Measurements from ENCODE around the gene SEMA3C. TPM values are rescaled to one million over a fixed set of nuclear protein-coding genes. Genes with fewer than 3 reads are reported as not detected.

Gene SEMA3C
- total and polyA plus RNA-seq, 2 donors (not counting 3 experiments of a cell fraction or from before 2014, with no cell fraction given), result 0.01 to 0.09 TPM

- Histone ChIP-seq H3K27me3 (ENCODE audit: control insufficient read depth in 2 of 2, insufficient read depth in 2 of 2, low read length in 2 of 2) (no peaks in the 10 kb centered on the region), H3K9me3 (replicated peaks; ENCODE audit: control insufficient read depth, insufficient read depth, low read length) (no peaks in the 10 kb centered on the region), H3K36me3 (ENCODE audit: control insufficient read depth in 2 of 2, extremely low read depth in 1 of 2, insufficient read depth in 2 of 2, low read length in 2 of 2) (no peaks in the 10 kb centered on the region), H3K9me1 (replicated peaks; ENCODE audit: control insufficient read depth, extremely low read depth, insufficient read depth, low read length) (no peaks in the 10 kb centered on the region), H3K27ac (ENCODE audit: insufficient read depth, low read depth, low read length) (no peak overlapping the region), H3K79me2 (ENCODE audit: control insufficient read depth, insufficient read depth, low read length) (no peaks in the 10 kb centered on the region), H3K9ac (replicated peaks; ENCODE audit: extremely low read depth, insufficient read depth, low read length) (no peak overlapping the region), H3K4me1 (ENCODE audit: control insufficient read depth, extremely low read depth, insufficient read depth, low read length) (no peaks in the 10 kb centered on the region), H4K20me1 (replicated peaks; ENCODE audit: control insufficient read depth, extremely low read depth, insufficient read depth, low read length) (no peaks in the 10 kb centered on the region), H3K4me3 (replicated peaks in 1 of 3; ENCODE audit: insufficient read depth in 1 of 3, low read depth in 1 of 3, low read length in 3 of 3) (no peak overlapping the region), H3K4me2 (ENCODE audit: insufficient read depth, low read length) (no peak overlapping the region), H2AFZ (ENCODE audit: low read depth, low read length) (no peak overlapping the region)
- BruUV-seq (replicated peaks), result no TSS peak
- no peak for FAIRE-seq
- ChIA-PET CTCF (no interaction called here), POLR2A (no interaction called here)
- intact Hi-C loops (cut with micrococcal nuclease), result no loop called here
- dilution Hi-C loops (cut with MboI; ENCODE audit: extremely low pct_ligation_motif_present, low sequenced_read_pairs), result no loop called here
- no peak for TF ChIP-seq FOS (IDR thresholded peaks at IDR 0.05; ENCODE audit: borderline replicate concordance, insufficient read depth, low read length)
- no peak for TF ChIP-seq MAX (IDR thresholded peaks at IDR 0.05; ENCODE audit: insufficient read depth, insufficient read length)
- no peak for TF ChIP-seq JUN (IDR thresholded peaks at IDR 0.05; ENCODE audit: borderline replicate concordance, insufficient read depth, insufficient read length, low read depth)
- no peak for TF ChIP-seq GATA2 (IDR thresholded peaks at IDR 0.05; ENCODE audit: insufficient read depth, insufficient read length, low read depth, low read length)
- no peak for TF ChIP-seq EZH2 (IDR thresholded peaks at IDR 0.05; ENCODE audit: borderline replicate concordance, low read depth, low read length, severe bottlenecking)
- no peak for TF ChIP-seq MYC (IDR thresholded peaks at IDR 0.05; ENCODE audit: low read depth, low read length)
- TF ChIP-seq POLR2A (IDR thresholded peaks at IDR 0.05; ENCODE audit: low read depth, low read length), result no peak
- TF ChIP-seq CTCF (IDR thresholded peaks at IDR 0.05; ENCODE audit: extremely low read depth in 1 of 2, insufficient read depth in 1 of 2, low read depth in 1 of 2, low read length in 2 of 2), result no peak
- no peak for TF ChIP-seq POLR2AphosphoS5 (IDR thresholded peaks at IDR 0.05; ENCODE audit: insufficient read depth, low read depth, low read length)
- DNase-seq (ENCODE audit: low read depth, low spot score), result no peak
These were observed 29.3 kb downstream of the SEMA3C start for GRCh38 chr7:80889525-80889924.
